ENCODE measurements around the gene SDCCAG8.

GRCh38 chr1:243474906-243475305 lies 219.1 kb downstream of the SDCCAG8 start:
- TF ChIP-seq POLR2AphosphoS5 (IDR thresholded peaks at IDR 0.05): no peak
- no peak for TF ChIP-seq EP300 (IDR thresholded peaks at IDR 0.05)
- TF ChIP-seq CTCF (IDR thresholded peaks at IDR 0.05): no peak

Data from esophagus muscularis mucosa (tissue), 4 donors.